ES-I3 (cell line): ENCODE measurements around the gene C1QTNF9.

Source experiments
- H3K36me3 ChIP-seq: 2 replicates; pipeline ENCODE4 v1.6.1; 2013; ENCODE audit warnings: mild to moderate bottlenecking, low read length, control low read depth, moderate library complexity; ENCODE audit not compliant: insufficient read depth
- H3K4me1 ChIP-seq: 2 replicates; pipeline ENCODE4 v1.6.1; 2013; ENCODE audit warnings: mild to moderate bottlenecking, control low read depth, low read length; ENCODE audit not compliant: insufficient read depth
- H3K9ac ChIP-seq: 2 replicates; pipeline ENCODE4 v1.6.1; 2013; ENCODE audit warnings: low read depth, mild to moderate bottlenecking, low read length, moderate library complexity
- H3K9me3 ChIP-seq: 2 replicates; pipeline ENCODE4 v1.6.1; 2013; ENCODE audit warnings: mild to moderate bottlenecking, low read length, moderate library complexity; ENCODE audit not compliant: control insufficient read depth, insufficient read depth

Gene C1QTNF9

DNA sequence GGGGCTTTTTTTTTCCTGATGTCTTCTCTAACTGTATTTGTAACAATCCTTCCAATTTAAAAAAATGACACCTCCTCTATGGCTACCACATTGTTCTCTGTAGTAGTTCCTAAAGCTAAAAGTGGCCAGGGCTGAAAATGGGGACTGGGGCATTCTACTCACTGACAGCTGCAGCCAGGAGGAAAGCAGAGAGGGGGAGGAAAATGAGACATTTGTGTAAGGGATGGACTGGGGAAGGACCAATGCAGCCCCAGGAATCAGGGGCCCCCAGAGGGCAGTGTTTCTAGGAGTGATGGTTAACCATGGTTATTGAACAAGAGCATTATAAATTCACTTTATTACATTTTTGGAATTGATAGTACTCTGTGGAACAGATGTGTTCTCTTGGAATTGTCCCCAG, 34.3 kb upstream of the C1QTNF9 start:
- no peak overlapping the region for H3K9ac ChIP-seq
- no peaks in the 10 kb centered on the region for H3K4me1 ChIP-seq
- H3K9me3 ChIP-seq, result no peaks in the 10 kb centered on the region

DNA sequence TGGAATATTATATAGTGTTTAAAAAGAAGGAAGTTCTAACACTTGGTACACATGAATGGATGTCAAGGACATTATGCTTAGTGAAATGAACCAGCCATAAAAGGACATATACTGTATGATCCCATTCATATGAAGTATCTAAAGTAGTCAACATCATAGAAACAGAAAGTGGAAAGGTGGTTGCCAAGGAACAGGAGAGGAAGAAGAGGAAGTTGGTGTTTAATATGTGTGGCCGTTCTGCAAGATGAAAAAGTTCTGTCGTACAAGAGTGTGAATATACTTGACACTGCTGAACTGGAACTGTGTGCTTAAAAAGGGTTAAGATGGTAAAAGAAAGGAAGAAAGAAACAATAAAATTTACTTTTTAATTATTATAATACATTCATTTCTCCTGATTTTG, 33.1 kb upstream of the C1QTNF9 start:
- H3K4me1 ChIP-seq, result no peaks in the 10 kb centered on the region
- H3K9ac ChIP-seq, result no peak overlapping the region
- H3K9me3 ChIP-seq, result no peaks in the 10 kb centered on the region
- no peaks in the 10 kb centered on the region for H3K36me3 ChIP-seq

More for the DNA sequence above, 34.3 kb upstream of the C1QTNF9 start:
- H3K36me3 ChIP-seq, result no peaks in the 10 kb centered on the region

DNA sequence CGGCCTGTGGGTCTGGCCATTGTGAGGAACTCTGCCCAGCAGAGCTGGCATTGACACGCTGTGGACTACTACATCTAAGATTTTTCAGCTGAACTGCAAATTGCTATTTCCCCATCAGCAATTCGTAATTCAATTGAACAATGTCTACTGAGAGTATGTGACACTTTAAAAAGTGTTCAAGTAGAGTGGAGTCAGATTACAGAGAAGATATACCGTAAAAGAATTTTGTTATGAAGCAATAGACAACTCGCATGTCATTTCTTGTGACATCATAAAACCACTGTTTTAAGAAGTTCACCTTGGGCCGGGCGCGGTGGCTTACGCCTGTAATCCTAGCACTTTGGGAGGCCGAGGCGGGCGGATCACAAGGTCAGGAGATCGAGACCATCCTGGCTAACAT, 32.5 kb upstream of the C1QTNF9 start:
- no peaks in the 10 kb centered on the region for H3K9me3 ChIP-seq
- no peaks in the 10 kb centered on the region for H3K4me1 ChIP-seq

DNA sequence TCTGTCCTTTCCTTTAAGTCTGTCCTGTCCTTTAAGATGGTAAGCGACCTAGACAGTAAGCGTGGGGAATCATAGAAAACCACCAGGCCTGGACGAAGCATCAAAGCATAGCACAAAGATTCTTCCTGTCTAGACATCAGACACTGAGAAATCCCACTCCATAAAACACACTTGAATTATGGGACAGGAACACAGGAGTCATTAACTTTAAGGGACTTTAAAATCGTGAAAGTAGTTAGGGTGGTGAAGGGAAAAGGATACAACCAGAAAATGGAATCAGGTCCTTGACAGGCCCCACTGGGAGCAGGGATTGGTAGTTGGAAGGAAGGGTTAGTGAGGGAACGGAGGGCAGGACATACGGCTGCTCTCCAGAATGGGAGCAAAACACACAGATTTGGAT, 31.6 kb upstream of the C1QTNF9 start:
- Histone ChIP-seq H3K4me1 (no peaks in the 10 kb centered on the region), H3K9ac (no peak overlapping the region), H3K9me3 (no peaks in the 10 kb centered on the region), H3K36me3 (no peaks in the 10 kb centered on the region)

More for the DNA sequence above, 32.5 kb upstream of the C1QTNF9 start:
- no peaks in the 10 kb centered on the region for H3K36me3 ChIP-seq
- H3K9ac ChIP-seq, result no peak overlapping the region

DNA sequence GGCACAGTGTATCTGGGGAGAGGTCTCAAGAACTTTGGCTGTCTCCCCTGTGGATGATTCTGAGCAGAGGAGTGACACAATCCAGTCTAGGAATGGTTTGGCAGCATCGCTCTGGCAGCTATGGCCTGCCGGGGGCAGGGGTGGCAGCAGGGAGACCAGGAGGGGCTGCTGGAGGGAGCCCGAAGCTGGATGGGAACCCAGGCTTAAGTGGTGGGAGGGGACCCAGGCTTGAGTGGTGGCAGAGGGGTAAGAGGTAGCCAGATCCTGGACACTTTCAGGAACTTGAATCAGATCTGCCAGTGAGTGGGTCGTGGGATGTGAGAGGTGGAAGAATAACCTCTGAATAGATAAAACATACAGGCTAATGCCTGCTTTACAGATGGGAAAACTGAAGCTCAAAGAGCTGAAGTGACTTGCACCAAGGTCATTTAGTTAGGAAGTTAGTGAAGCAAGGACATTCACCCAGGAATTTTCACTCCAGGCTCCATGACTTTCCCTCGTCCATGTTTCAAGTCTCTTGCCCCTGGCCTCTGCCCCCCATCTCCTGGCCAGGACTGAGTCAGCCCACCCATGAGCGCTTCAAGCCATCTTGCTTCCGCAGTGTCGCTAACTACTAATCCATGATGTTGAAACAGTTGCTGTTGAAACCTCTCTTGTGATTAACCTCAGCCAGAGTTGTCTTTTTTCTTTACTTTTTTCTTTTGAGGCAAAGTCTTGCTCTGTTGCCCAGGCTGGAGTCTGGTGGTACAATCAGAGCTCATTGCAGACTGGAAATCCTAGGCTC, 29.9 kb upstream of the C1QTNF9 start:
- Histone ChIP-seq H3K36me3 (no peaks in the 10 kb centered on the region), H3K9ac (no peak overlapping the region), H3K4me1 (no peaks in the 10 kb centered on the region), H3K9me3 (no peaks in the 10 kb centered on the region)

DNA sequence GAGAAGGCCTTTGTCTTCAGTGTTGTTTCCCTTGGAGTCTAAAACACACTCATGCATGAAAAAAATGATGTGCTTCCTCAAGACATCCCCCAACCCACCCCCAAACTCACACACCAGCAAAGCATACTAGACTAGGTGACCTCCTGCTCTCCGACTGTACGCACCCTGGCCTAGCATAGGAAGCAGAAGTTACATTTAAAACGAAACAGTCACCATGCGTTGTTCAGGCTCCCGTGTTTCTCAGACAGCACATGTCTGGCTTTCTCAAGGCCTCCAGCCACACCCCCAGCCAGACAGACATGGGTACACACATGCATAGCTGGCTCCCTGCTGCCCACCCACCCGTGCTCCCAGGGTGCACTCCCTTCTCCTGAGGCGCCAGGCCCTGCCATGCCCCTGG, 28.7 kb upstream of the C1QTNF9 start:
- no peaks in the 10 kb centered on the region for H3K36me3 ChIP-seq
- no peaks in the 10 kb centered on the region for H3K9me3 ChIP-seq
- no peaks in the 10 kb centered on the region for H3K4me1 ChIP-seq
- no peak overlapping the region for H3K9ac ChIP-seq

DNA sequence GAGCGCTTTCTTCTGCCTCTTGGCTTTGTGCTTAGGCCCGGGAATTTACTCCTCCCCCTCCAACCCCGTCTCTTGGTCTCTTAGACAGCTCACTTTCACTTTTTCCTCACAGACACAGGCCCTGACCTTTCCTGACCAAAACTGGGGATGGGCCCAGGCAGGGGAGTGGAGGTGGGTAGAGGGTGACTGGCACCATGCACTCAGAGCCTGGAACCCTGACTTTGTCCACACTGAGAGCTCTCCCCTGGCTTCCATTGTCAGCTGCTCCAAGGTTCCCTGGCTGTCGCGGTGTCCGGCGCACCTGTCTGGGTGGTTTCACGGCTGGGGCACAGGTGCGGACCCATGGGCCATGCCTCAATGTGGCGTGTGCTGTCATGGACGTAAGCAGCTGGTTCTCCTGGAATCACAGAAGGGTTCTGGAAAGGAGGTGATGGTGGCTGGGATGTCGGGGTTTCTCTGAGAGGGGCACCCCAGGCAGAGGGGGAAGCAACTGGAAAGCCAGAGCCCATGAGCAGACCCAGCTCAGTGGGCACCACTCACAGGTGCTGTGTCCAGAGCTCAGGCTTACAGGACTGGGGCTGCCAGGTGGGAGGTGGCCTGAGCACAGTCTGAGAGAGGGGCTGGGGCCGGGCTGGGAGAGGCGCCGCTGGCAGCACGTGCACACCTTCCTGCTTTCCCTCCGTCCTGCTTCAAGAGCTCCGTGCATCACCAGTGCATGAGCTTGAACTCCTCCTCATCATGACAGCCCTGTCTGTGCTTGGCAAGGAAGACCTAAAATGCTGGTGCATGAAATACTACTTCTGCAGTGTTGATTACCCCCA, 28.0 kb upstream of the C1QTNF9 start:
- Histone ChIP-seq H3K4me1 (no peaks in the 10 kb centered on the region), H3K36me3 (no peaks in the 10 kb centered on the region; the same call in 1 of the 2 replicates), H3K9ac (no peak overlapping the region), H3K9me3 (no peaks in the 10 kb centered on the region)

DNA sequence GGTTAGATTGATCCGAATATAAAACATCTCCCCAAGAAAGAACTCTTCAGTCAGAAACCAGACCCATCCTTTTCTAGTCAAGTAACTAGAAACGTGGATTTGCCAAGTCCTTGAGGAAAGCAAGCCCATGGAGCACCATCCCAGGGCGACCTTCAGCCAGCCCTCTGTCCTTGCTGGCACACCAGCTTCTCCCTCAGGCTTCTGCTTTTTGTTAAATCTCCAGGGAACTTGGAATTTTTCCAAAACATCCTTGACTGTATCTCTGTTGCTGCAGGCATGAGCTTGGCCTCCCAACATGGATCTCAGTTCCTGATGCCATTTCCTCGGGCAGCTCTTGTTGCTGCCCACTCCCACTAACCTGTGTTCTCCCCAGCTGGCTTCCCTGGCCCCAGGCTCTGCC, 27.1 kb upstream of the C1QTNF9 start:
- Histone ChIP-seq H3K9me3 (no peaks in the 10 kb centered on the region), H3K9ac (no peak overlapping the region), H3K36me3 (no peaks in the 10 kb centered on the region; the same call in 1 of the 2 replicates), H3K4me1 (no peaks in the 10 kb centered on the region)

DNA sequence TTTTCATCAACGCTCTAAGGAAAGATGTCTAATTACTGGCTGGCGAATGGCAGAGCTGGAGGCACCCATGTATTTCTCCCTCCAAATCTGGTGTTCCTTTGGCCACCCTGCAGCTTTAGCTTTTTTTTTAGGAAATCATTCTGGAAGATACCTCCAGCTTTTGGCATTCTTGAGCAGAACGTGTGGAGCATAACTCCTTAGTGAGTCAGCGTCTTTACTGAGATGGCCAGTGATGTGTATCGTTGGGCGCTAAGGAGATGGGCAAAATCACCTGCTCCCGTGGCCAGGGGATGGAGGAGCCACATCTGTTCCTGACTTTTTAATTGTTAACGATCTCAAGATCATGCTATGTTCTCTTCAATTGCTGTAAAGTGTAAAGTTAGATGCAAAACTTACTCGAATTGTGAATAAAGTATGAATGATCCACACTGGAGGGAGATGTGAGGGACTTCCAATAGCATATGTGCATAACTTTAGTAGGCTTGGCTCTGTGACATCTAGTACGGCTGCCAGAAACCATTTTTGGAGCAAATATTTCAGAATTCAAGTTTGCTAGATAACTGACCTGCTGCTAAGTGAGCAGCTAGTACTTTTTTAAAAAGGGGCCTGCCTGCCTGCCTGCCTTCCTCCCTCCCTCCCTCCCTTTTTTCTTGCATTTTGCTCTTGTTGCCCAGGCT, 24.4 kb upstream of the C1QTNF9 start:
- no peak overlapping the region for H3K9ac ChIP-seq
- no peaks in the 10 kb centered on the region for H3K9me3 ChIP-seq
- no peaks in the 10 kb centered on the region for H3K4me1 ChIP-seq
- peaks cover 3% of the 10 kb centered on the region for H3K36me3 ChIP-seq

DNA sequence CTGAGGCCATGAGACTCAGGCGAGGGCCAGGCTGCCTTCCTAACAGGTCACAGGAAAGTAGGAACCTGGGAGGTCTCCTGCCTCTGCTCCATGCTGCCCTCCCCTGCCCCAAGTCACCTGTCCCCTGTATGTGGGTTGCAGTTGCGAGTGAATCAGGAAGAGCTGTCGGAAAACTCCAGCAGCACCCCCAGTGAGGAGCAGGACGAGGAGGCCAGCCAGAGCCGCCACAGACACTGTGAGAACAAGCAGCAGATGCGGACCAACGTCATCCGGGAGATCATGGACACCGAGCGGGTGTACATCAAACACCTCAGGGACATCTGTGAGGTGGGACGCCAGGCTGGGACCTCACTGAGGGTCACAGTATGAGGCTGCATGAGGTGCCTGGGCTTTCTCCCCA, 22.8 kb upstream of the C1QTNF9 start:
- Histone ChIP-seq H3K36me3 (peaks cover 3% of the 10 kb centered on the region), H3K9ac (no peak overlapping the region), H3K9me3 (no peaks in the 10 kb centered on the region), H3K4me1 (no peaks in the 10 kb centered on the region)

DNA sequence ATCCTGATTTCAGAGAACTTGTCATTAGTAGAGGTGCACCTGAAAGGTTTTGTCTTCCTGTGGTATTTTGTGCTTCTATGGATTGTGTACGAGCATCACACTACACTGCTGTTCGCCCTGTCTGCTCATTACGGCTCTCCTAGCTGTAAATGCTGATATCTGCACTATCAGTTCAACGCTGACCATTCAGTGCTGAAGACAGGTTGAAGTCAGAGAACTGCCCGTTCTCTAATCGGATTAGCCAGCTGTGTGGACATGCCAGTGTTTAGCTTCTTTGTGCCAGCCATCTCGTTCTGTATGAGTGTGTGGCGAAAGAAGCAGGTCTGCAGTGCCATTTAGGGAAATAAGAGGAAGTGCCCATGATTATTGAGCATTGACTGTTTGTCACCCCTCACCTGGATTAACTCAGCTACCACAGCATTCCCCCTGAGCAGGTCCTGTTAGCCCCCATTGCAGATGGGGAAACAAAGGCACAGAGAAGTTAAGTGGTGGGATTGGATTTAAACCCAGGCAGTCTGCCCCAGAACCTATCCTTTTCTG, 21.6 kb upstream of the C1QTNF9 start:
- Histone ChIP-seq H3K9me3 (no peaks in the 10 kb centered on the region), H3K9ac (no peak overlapping the region), H3K36me3 (peaks cover 3% of the 10 kb centered on the region), H3K4me1 (no peaks in the 10 kb centered on the region)

DNA sequence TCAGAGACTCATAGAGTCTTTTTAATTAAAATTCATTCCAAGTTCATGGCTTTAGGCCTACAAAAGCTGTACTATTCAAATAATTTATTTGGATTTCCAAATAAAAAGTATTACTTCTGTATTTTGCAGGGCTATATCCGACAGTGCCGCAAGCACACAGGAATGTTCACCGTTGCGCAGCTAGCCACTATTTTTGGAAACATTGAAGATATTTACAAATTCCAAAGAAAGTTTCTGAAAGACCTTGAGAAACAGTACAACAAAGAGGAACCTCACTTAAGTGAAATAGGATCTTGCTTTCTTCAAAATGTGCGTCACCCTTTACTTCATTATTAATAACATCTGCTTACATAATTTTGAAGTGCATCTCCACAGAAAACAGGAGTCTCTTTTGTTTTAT, 20.5 kb upstream of the C1QTNF9 start:
- H3K4me1 ChIP-seq, result no peaks in the 10 kb centered on the region
- H3K9me3 ChIP-seq, result no peaks in the 10 kb centered on the region
- peaks cover 3% of the 10 kb centered on the region for H3K36me3 ChIP-seq
- no peak overlapping the region for H3K9ac ChIP-seq

DNA sequence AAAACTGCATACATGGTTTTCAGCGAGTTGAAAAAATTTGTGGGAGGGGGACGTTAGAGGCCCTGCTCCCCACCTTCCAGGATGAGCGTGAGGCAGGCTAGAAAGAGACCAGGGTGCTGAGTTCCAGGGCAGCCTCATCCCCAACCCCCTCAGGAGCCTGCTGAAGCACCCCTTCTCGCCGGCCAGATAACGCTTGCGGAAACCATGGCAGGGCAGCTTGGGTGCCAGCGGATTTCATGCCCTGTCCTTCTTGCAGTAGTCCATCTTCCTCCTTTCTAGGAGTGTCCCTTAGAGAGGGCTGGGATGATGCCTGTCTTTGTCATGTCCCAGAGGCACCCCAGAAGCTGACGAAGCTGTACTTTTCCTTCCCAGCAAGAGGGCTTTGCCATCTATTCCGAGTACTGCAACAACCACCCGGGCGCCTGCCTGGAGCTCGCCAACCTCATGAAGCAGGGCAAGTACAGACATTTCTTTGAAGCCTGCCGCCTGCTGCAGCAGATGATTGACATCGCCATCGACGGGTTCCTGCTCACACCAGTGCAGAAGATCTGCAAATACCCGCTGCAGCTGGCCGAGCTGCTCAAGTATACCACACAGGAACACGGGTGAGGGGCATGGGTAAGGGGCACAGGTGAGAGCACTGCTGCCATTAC, 19.0 kb upstream of the C1QTNF9 start:
- peaks cover 6% of the 10 kb centered on the region for H3K36me3 ChIP-seq
- no peaks in the 10 kb centered on the region for H3K9me3 ChIP-seq
- no peaks in the 10 kb centered on the region for H3K4me1 ChIP-seq
- no peak overlapping the region for H3K9ac ChIP-seq

DNA sequence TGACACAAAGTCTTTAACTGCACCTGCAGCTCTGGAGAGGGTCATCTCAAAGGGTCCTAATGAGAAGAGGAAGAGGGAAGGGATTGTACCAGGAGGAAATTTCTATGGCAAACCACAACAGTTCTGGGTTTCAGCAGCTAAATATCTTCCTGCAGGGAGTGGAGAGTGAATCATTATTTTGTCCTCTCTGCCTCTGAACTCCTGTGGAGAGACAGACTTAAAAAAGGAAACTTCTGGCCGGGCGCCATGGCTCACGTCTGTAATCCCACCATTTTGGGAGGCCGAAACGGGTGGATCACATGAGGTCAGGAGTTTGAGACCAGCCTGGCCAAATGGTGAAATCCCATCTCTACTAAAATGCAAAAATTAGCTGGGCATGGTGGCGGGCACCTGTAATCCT, 16.9 kb upstream of the C1QTNF9 start:
- Histone ChIP-seq H3K36me3 (peaks cover 20% of the 10 kb centered on the region), H3K9ac (no peak overlapping the region), H3K9me3 (no peaks in the 10 kb centered on the region), H3K4me1 (no peaks in the 10 kb centered on the region)
